Cortex of kidney (tissue), 1 donor: ENCODE results near the gene DMD.
"Not testable (repeated sequence)": the region's sequence is repeated elsewhere in the genome, so short reads cannot be mapped to it uniquely, and the experiment has no call there.

ENCODE experiments used
- DNase-seq: peaks from one replicate; lab custom pipeline; 2025; lab: John Stamatoyannopoulos, UW

DMD gene

DNA sequence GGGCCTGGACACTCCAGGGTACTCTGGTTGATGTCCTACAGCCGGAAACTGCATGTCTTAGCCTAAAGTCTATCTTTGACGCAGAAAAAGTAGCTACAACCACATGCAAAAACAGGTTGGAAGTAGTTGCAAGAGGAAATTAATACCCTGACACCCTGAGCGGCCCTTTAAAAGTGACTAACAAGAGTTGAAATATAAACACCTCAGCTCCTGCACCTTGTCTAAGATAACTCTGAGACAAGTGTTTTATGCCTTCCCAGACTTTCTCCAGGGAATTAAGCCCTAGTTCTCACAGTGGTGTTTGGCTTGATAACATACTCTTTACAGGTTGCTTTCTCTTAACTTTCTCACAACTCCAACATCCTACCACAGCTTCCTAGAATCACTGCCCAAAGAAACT, 943.1 kb downstream of the DMD start:
- DNase-seq = no peak

GRCh38 chrX:32267796-32268195, 943.6 kb downstream of the DMD start:
- no peak for DNase-seq

GRCh38 chrX:32246675-32247074, 964.7 kb downstream of the DMD start:
- not testable (repeated sequence) for DNase-seq

- DNase-seq = no peak
Observed at GRCh38 chrX:32195611-32196010, 1015.7 kb downstream of the DMD start.

DNA sequence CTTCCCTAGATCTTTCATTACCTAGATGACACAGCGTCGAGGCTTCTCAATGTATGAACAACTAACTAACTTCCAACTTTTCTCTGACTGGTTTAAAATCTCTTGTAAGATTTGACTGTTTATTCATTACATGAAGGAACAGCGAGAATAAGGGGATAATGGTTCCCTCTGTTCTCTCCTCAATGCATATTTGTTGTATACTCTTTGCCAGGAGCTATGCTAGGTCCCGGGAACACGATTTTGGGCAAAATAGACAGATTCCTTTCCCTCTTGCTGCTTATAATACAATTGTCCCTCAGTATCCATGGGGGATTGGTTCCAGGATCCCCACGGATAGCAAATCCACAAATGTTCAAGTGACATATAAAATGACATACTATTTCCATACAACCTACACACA, 1020.0 kb downstream of the DMD start:
- DNase-seq = no peak

DNA sequence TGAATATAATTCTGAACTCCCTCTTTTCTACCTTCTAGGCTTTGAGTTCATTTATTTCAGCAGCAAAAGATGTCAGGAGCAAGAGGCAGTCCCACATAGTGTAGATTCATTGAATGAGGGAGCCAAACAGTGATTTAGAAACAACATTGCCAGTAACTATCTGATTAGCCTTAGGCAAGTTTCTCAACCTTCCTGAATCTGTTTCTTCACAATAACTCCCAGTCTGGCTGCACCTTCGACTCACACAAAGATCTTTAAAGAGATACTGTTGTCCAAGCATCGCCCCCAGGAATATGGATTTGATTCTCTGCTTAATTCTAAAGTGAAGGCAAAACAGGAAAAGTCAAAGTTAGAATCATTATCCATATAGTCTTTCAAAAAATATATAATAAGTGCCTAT, 1026.2 kb downstream of the DMD start:
- DNase-seq = no peak

GRCh38 chrX:32183066-32183465, 1028.3 kb downstream of the DMD start:
- no peak for DNase-seq

DNA sequence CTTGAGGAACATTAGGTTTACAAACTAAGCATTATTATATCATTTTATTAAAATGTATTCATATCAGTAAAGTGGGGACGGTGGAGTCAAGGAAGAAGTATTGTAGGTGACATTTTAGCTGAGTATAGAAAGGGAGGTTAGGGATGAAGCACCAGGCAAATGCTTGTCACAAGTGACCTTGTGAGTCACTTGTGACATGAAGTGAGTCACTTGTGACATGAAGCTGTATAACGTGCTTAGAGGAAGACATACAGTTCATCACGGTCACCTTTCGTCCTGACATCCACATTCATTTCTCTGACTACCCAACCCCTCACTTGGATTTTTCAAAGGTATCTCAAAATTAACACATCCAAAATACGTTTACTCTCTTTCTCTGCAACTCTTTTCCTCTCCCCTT, 1034.8 kb downstream of the DMD start:
- DNase-seq = no peak

DNA sequence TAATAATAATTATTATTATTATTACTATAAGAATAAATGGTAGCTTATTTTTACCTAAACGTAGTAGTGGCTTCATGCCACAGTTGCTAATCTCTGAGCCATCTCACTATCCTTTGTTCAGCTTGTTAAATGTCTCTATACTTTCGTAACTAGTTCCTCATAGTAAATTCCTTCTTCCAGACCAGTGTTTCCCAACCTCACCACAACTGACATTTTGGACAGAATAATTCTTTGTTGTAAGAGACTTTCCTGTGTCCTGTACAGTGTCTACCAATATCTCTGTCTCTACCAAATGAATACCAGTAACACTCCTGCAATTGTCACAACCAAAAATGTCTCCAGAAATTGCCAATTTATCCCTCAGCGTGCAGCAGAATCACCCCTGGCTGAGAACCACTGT, 1040.9 kb downstream of the DMD start:
- DNase-seq = no peak

GRCh38 chrX:32155044-32155638, 1056.2 kb downstream of the DMD start:
- DNase-seq = no peak

DNA sequence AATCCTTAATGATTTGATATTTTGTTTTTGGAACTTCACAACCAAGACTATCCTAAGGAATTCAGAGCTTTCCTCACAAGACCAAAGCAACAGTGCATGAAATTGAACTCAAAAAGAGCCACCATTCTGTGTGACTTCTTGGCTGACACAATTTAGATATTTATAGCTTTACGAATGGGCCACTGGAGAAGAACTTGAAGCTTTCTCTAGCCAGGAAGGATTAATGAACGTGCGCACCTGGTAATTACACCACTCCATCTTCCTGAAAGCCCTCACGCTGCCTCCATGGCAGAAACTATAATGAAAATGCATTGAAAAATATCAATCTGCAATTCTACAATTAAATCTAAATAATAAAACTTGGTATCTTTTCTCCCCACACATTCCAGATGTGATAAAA, 1057.8 kb downstream of the DMD start:
- no peak for DNase-seq

DNA sequence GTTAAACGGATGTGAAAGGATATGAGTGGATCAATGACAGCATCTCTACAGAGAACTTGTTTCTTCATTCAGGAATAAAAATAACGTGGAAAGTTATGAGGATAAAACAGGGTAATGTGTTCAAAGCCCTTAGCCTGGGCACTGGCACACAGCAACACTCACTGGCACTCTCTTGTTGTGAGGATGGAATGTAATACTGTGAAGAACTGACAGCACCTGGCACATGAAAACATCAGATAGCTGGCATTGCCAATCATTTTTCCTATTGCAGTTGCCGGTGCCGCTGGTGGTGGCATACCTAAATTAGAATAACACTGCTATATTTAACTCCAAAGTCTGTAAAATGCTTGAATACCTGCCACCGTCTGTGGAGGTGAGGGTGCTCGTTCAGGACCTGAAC, 1061.2 kb downstream of the DMD start:
- DNase-seq = no peak

GRCh38 chrX:32141841-32142240, 1069.5 kb downstream of the DMD start:
- no peak for DNase-seq

DNA sequence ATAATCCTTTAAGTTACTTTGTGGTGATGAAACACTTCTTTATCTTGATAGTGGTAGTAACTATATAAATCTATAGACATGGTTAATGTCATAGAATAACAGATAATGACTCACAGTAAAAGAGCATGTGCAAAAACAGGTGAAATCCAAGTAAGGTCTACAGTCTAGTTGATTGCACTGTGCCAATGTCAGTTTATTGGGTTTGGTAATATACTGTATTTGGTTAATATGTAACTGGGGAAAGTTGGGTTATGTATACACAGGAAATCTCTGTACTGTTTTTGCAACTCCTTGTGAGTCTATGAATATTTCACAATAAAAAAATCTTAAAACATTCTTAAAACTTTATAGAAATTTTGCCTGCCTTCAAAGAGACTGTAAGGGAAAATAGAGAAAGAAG, 1071.9 kb downstream of the DMD start:
- no peak for DNase-seq

GRCh38 chrX:32137525-32137924, 1073.8 kb downstream of the DMD start:
- DNase-seq = no peak

- DNase-seq = no peak
Observed at GRCh38 chrX:32126997-32127396, 1084.4 kb downstream of the DMD start.

DNA sequence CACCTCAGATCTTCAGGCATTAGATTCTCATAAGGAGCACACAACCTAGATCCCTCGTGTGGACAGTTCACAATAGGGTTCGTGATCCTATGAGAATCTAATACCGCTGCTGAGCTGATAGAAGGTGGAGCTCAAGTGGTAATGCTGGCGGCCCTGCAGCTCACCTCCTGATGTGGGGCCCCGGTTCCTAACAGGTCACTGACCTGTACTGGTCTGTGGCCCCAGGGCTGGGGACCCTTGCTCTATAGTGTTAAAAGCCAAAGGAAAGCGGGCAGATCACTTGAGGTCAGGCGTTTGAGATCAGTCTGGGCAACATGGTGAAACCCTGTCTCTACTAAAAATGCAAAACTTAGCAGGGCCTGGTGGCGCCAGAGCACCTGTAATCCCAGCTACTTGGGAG, 1092.5 kb downstream of the DMD start:
- DNase-seq = no peak

DNA sequence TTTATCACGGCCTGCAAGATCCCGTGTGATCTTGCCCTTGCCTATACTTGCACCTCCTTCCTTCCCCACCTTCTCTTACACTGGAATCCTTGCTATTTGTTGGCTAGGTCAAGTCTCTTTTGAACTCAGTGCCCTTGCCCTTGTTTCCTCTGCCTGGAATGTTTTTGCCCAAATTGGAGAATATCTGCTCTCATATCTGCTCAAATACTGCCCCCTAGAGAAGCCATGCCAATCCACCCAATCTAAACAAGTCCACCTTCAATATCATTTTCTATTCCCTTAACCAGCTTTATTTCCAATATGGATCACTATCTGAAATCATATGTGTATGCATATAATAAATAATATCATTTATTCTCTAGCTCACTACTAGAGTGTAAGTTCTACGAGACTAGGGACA, 1095.3 kb downstream of the DMD start:
- DNase-seq = no peak

DNA sequence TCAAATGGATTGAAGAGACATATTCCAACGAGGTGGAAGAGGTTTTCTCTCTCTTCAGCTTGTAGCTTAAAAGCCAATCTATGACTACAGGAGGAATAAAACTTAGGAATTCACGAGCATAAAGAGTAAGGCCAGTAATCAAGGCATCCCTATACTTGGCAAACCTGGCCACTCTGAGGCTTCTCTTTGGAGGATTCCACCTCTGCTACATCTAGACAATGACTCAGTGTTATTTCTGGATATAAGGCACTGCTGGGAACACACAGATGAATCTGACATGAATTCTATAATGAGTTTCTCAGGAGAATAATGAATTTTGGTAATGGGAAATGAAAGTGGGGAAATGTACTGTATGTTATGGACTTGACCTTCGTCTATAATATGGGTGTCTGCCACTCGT, 1123.7 kb downstream of the DMD start:
- no peak for DNase-seq

- no peak for DNase-seq
Observed at GRCh38 chrX:32084757-32085156, 1126.6 kb downstream of the DMD start.

DNA sequence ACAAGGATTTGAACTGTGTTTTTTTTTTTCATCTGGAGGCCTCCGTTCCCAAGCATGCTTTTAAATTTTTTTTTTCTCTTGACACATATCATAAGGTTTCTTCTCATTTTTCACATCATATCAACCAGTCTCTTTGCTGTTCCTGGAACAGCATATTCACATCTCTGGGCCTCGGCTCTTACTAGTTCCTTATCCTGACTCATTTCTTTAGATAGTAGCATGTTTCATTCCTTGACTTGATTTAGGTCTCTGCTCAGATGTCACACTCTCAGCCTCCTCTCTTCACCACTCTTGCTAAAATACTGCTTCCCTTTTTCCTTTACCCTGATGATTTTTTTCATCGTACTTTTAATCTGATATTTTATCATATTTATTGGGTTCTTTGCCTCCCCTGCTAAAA, 1163.1 kb downstream of the DMD start:
- DNase-seq = no peak

DNA sequence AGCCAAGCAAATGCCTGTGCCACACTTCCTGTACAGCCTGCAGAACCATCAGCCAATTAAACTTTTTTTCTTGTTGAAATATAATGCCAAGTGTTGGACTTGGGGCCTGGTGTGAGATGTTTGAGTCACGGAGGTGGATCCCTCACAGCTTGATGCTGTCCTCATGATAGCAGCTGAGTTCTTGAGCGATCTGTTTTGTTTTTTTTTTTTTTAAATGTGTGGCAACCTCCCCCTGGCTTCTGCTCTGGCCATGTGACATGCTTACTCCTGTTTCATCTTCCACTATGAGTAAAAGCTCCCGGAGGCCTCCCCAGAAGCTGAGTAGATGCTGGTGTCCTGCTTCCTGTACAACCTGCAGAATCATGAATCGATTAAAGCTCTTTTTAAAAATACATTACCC, 1166.2 kb downstream of the DMD start:
- no peak for DNase-seq

DNA sequence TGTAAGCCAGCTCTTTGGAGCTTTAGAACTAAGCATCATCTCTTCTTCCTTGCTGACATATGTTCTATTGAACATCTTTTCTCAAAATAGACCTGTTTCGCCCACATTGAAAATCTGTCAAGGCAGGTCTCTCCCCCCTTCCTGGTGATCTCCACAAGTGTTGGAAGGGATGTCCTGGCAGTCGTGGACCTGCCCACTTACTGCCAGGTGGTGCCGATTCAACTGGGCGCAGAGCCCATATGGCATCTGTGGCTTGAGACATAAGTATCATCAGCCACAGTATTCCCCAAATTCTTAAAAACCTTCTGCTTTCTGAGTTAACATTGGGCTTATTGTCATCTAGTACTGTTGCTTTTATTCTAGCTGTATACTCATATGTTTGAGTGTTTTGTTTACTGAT, 1170.2 kb downstream of the DMD start:
- DNase-seq = no peak

- DNase-seq = no peak
Observed at GRCh38 chrX:32026772-32027171, 1184.6 kb downstream of the DMD start.

- no peak for DNase-seq
Observed at GRCh38 chrX:32024072-32024471, 1187.3 kb downstream of the DMD start.
